HG03558 (cell line): ENCODE data around the gene PCDHGA6.
A peak's percentile ranks its signal among the peaks of the same experiment; 100 is the strongest.
"Not testable (repeated sequence)": the region's sequence is repeated elsewhere in the genome, so short reads cannot be mapped to it uniquely, and the experiment has no call there.

Experiments used
- ATAC-seq: cut with Tn5 transposase; IDR thresholded peaks from one replicate; pipeline ENCODE4 v1.9.1; 2021; ENCODE audit warnings: moderate number of reproducible peaks; ENCODE audit not compliant: unreplicated experiment; ENCODE audit errors: extremely low read depth

Gene PCDHGA6

DNA sequence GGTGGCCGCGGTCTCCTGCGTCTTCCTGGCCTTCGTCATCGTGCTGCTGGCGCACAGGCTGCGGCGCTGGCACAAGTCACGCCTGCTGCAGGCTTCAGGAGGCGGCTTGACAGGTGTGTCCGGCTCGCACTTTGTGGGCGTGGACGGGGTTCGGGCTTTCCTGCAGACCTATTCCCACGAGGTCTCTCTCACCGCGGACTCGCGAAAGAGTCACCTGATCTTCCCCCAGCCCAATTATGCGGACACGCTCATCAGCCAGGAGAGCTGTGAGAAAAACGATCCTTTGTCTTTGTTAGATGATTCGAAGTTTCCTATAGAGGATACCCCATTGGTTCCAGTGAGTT is 41.6 kb downstream of the PCDHGA6 start:
- ATAC-seq, result not testable (repeated sequence)

DNA sequence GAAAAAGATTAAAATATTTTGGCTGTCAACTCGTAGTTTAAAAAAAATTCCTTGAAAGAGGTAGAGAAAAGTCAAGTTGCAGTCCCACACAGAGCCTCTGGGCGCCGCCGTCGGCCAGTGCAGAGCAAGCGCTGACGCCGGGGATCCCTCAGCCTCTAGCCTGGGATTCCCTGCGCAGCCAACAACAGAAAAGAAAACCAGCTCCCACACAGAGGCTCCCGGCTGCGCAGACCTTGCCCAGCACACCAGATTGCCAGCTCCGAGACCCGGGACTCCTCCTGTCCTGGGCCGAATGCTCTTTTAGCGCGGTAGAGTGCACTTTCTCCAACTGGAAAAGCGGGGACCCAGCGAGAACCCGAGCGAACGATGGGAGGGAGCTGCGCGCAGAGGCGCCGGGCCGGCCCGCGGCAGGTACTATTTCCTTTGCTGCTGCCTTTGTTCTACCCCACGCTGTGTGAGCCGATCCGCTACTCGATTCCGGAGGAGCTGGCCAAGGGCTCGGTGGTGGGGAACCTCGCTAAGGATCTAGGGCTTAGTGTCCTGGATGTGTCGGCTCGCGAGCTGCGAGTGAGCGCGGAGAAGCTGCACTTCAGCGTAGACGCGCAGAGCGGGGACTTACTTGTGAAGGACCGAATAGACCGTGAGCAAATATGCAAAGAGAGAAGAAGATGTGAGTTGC is 43.9 kb downstream of the PCDHGA6 start, which contains the start of gene PCDHGB7:
TSS of gene PCDHGB7 (plus strand) at position 184 of the 679 bp plus-strand sequence. CDS start at position 367, 183 bp downstream.
- ATAC-seq, result peak; percentile 39

DNA sequence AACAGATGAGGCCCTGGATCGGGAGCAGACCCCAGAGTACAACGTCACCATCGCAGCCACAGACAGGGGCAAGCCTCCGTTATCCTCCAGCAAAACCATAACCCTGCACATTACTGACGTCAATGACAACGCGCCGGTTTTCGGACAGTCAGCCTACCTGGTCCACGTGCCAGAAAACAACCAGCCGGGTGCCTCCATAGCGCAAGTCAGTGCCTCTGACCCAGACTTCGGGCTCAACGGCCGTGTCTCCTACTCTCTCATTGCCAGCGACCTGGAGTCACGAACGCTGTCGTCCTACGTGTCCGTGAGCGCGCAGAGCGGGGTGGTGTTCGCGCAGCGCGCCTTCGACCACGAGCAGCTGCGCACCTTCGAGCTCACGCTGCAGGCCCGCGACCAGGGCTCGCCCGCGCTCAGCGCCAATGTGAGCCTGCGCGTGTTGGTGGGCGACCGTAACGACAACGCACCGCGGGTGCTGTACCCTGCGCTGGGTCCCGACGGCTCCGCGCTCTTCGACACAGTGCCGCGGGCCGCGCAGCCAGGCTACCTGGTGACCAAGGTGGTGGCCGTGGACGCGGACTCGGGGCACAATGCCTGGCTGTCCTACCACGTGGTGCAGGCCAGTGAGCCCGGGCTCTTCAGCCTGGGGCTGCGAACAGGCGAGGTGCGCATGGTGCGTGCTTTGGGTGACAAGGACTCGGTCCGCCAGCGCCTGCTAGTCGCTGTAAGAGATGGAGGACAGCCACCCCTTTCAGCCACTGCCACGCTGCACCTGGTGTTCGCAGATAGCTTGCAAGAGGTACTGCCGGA is 45.6 kb downstream of the PCDHGA6 start:
- no peak for ATAC-seq

DNA sequence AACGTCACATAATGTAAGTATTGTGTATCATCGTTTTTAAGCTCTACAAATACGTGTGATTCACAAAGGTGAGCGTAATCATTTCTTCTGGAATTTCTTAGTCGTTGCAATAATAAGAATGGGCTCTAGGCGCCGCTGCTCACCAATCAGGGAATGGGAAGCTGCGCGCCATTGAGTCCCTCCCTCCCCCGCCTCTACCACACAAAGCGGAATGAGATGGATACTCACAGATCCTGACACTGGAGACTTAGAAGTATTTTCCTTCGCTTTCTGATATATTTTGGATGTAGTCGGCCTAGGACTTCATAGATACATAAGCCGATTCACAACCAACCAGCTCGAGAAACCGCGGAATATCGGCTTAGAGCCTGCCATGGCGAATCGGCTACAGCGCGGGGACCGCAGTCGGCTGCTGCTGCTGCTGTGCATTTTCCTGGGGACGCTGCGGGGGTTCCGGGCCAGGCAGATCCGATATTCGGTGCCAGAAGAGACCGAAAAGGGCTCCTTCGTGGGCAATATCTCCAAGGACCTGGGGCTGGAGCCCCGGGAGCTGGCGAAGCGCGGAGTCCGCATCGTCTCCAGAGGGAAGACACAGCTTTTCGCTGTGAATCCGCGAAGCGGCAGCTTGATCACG is 47.3 kb downstream of the PCDHGA6 start, which contains the start of gene PCDHGA11:
TSS of gene PCDHGA11 (plus strand) at position 197 of the 634 bp plus-strand sequence. CDS start at position 374, 177 bp downstream.
- no peak for ATAC-seq

DNA sequence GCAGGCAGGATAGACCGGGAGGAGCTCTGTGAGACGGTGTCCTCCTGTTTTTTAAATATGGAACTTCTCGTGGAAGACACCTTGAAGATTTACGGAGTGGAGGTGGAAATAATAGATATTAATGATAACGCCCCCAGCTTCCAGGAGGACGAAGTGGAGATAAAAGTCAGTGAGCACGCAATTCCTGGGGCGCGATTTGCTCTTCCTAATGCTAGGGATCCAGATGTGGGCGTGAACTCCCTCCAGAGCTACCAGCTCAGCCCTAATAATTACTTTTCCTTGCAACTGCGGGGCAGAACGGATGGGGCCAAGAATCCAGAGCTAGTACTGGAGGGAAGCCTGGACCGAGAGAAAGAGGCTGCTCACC is 47.8 kb downstream of the PCDHGA6 start:
- ATAC-seq, result no peak

DNA sequence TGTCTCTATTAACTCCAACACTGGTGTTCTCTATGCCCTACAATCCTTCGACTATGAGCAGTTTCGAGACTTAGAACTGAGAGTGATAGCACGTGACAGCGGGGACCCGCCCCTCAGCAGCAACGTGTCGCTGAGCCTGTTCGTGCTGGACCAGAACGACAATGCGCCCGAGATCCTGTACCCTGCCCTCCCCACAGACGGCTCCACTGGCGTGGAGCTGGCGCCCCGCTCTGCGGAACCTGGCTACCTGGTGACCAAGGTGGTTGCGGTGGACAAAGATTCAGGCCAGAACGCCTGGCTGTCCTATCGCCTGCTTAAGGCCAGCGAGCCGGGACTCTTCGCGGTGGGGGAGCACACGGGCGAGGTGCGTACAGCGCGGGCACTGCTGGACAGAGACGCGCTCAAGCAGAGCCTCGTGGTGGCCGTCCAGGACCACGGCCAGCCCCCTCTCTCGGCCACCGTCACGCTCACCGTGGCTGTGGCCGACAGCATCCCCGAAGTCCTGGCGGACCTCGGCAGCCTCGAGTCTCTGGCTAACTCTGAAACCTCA is 49.1 kb downstream of the PCDHGA6 start:
- no peak for ATAC-seq

DNA sequence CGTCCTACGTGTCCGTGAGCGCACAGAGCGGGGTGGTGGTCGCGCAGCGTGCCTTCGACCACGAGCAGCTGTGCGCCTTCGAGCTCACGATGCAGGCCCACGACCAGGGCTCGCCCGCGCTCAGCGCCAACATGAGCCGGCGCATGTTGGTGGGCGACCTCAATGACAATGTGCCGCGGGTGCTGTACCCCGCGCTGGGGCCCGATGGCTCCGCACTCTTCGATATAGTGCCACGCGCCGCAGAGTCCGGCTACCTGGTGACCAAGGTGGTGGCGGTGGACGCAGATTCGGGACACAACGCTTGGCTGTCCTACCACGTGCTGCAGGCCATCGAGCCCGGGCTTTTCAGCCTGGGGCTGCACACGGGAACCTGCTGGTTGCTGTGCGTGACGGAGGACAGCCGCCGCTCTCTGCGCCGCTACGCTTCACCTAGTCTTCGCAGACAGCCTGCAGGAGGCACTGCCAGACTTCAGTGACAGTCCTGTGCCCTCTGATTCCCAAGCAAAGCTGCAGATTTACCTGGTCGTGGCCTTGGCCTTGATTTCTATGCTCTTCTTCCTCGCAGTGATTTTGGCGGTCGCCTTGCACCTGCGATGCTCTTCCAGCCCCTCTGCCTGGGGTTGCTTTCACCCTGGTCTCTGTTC is 54.2 kb downstream of the PCDHGA6 start:
- no peak for ATAC-seq
